Skeletal muscle satellite cell (primary cell): ENCODE data around the gene RERE.
A peak's percentile ranks its signal among the peaks of the same experiment; 100 is the strongest.

ENCODE experiments used
- H3K27me3 ChIP-seq: 2 replicates; pipeline ENCODE4 v1.7.0; 2013; ENCODE audit warnings: low read length; ENCODE audit not compliant: control insufficient read depth, insufficient read depth
- H3K36me3 ChIP-seq: 2 replicates; pipeline ENCODE4 v1.7.0; 2013; ENCODE audit warnings: mild to moderate bottlenecking, control low read depth, low read length; ENCODE audit not compliant: insufficient read depth
- H3K4me1 ChIP-seq: 2 replicates; pipeline ENCODE4 v1.7.0; 2013; ENCODE audit warnings: low read length; ENCODE audit not compliant: control insufficient read depth, insufficient read depth
- H3K4me2 ChIP-seq: 2 replicates; pipeline ENCODE4 v1.7.0; 2013; ENCODE audit warnings: mild to moderate bottlenecking, low read length
- H3K4me3 ChIP-seq: 2 replicates; pipeline ENCODE4 v1.7.0; 2013; ENCODE audit warnings: low read length
- H3K9ac ChIP-seq: 2 replicates; pipeline ENCODE4 v1.7.0; 2013; ENCODE audit warnings: mild to moderate bottlenecking, low read depth, low read length, moderate library complexity
- H3K9me3 ChIP-seq: replicated peaks from 2 replicates; pipeline ENCODE4 v1.7.0; 2013; ENCODE audit warnings: mild to moderate bottlenecking, control low read depth, low read length

Gene RERE

DNA sequence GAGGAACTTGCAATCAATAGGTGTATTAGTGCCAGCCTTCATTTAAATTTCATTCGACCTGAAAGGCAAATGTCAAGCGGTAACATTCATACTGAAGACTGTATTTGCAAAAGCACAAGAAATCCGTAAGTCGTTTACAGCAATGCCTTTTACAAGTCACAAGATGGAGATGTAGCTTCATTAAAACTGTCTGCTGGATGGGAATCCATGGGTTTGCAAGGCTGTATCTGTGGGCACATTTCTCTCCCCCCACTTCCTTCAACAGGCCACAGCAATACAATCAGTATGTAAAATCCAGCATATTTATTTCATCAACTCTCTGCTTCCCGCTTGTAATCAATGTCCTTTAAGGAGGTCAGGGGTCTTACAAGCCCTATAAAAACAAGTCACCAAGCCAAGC, 352.4 kb downstream of the RERE start:
- H3K9me3 ChIP-seq, result no peaks in the 10 kb centered on the region
- H3K4me2 ChIP-seq, result no peak overlapping the region
- no peaks in the 10 kb centered on the region for H3K27me3 ChIP-seq
- no peak overlapping the region for H3K9ac ChIP-seq
- H3K4me1 ChIP-seq, result peaks cover 21% of the 10 kb centered on the region
- no peaks in the 10 kb centered on the region for H3K36me3 ChIP-seq
- no peak overlapping the region for H3K4me3 ChIP-seq

DNA sequence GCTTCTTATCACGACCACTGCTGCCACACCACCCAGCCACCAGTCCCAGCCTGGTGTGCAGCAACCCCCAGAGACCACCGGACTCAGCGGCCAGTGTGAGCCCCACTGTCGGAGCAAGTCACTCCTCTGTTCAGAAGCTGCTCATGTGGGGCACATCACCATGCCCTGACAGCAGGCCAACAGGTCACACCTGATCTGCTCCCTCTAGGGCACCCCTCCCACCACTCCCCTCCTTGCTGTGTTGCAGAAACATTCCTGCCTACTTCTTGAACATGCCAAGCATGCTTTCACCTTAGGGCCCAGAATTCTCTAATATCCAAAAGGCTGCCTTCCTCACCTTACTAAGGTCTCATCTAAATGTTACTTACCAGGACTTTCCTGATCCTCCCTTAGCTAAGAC, 353.1 kb downstream of the RERE start:
- Histone ChIP-seq H3K9ac (no peak overlapping the region), H3K9me3 (no peaks in the 10 kb centered on the region), H3K36me3 (no peaks in the 10 kb centered on the region), H3K4me3 (no peak overlapping the region), H3K4me2 (no peak overlapping the region), H3K4me1 (peaks cover 21% of the 10 kb centered on the region), H3K27me3 (no peaks in the 10 kb centered on the region)

DNA sequence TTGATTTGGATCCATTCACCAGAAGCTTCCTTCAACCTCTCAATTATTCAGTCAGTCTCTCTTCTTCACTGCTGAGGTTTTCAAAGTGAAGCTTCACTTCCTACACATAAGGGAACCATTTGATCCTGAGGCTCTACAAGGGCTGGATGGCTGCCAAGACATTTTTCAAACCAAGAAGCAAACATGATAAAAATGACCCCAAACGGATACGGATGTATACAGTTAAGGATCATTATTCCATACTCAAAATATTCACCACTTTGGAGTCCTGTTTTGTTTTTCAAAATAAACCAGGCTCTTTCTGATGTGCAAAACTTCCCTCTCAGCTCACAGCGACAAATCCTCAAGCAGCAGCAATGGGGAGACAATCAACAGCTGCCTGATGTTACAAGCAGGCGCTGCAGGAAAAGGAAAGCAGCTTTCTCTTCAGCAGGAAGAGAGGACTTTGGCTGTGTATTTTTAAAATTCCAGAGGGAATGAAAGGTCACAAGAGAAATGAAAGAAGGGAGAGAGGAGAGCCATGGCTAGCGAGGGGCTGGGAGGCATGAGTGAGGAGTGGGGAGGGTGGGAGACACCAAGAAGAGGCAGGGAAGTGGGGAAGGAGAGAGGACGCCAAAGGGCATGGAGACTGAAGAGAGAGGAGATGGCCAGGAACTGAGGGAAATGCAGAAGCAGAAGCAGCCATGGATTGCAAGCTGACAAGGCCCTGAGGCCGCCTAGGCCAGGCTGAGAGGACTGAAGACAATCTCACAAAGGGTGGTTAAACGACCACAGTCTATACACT, 354.1 kb downstream of the RERE start:
- H3K9me3 ChIP-seq, result no peaks in the 10 kb centered on the region
- H3K4me3 ChIP-seq, result peak overlapping the region; percentile 10
- H3K9ac ChIP-seq, result peak overlapping the region; percentile 58
- H3K4me1 ChIP-seq, result peaks cover 21% of the 10 kb centered on the region
- peak overlapping the region; percentile 68 for H3K4me2 ChIP-seq
- H3K36me3 ChIP-seq, result no peaks in the 10 kb centered on the region
- no peaks in the 10 kb centered on the region for H3K27me3 ChIP-seq

DNA sequence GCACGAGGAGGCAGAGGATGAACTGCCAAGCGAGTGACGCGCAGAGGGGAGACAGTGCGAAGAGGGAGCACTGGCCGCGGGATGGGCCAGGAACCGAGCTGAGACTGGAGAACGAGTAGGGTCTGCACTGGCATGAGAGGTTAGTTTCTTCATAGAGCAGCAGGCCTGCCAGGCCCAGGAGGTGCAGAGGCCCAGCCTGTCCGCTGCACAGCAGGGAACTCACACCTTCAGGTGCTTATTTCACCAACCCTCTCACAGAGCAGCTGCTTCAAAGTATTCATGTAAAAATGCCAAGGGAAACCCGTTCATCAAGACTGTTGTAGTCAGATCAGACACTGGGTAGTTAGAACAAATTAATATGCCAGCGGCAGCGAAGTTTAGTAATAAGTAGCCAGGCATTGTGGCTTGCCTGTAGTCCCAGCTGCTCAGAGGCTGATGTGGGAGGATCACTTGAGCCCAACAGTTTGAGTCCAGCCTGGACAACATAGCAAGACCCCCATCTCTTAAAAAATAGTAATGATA, 355.0 kb downstream of the RERE start:
- Histone ChIP-seq H3K9ac (no peak overlapping the region), H3K4me1 (peaks cover 21% of the 10 kb centered on the region), H3K4me3 (no peak overlapping the region), H3K4me2 (no peak overlapping the region), H3K36me3 (no peaks in the 10 kb centered on the region), H3K27me3 (no peaks in the 10 kb centered on the region), H3K9me3 (no peaks in the 10 kb centered on the region)

DNA sequence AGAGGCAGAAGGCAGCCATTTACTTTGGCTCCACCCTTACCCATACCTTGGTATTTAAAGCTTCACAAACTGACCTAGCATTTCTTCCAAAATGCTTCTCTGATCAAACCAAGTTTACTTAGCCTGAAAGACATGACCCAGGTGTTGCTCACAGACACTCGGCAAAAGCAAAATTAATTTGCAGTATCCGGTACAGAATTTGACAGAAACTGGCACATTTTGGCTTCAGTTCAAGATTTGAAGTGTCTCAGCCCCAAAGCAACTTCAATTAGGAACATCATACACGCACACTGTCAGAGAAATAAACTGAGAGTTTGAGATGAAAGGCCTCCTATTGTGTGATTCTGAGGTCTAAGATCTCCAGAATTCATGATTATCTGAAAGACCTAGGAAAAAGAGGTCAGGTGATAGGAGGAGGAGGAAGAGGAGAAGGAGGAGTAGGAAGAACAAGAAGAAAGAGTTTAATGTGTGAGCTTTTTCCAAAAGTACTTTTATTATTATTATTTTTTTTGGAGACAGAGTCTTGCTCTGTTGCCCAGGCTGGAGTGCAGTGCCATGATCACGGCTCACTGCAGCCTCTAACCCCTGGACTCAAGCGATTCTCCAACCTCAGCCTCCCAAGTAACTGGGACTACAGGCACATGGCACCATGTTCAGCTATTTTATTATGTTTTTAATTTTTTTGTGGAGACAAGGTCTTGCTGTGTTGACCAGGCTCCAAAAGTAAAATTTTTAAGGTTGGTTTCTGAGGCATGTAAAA, 355.9 kb downstream of the RERE start:
- Histone ChIP-seq H3K4me2 (no peak overlapping the region), H3K36me3 (no peaks in the 10 kb centered on the region), H3K27me3 (no peaks in the 10 kb centered on the region), H3K9ac (no peak overlapping the region), H3K4me1 (peaks cover 29% of the 10 kb centered on the region), H3K9me3 (no peaks in the 10 kb centered on the region), H3K4me3 (no peak overlapping the region)

DNA sequence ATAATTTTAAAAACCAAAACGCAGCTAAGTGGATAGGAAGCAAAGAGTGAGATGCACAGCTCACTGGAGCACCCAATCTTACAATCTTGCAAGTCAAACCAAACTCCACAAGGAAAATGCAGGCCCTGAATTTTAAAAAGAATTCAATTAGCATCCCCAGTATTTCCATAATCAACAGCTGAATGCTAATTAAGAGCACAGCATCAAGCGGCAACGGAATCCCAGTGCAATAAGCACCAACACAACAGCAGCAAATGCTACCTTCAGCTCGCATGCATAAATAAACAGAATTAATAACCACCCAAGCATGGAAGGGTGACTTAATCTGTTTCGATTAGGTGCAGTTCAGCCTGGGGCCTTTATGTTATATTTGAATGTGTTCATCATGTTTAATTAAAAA, 356.7 kb downstream of the RERE start:
- Histone ChIP-seq H3K4me3 (no peak overlapping the region), H3K9ac (no peak overlapping the region), H3K4me1 (peaks cover 30% of the 10 kb centered on the region), H3K4me2 (no peak overlapping the region), H3K36me3 (no peaks in the 10 kb centered on the region), H3K27me3 (no peaks in the 10 kb centered on the region), H3K9me3 (no peaks in the 10 kb centered on the region)

DNA sequence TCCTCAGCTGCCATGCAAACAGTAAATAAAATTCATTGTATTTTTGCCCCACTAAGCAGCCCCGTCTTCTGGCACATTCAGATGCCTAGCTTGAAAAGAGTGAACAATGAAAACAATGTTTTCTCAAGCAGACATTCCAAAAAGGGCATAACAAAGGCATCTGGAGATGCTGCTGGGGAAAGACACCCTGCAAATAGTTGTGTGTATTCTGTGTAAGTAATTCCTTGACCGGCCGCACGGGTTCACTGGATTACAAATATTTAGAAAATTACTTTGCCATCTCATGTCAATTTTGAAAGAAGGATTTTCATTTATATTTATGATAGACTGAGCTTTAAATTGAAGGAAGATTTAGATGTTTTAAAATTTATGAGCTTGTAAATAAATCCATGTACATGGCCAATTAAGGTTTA, 357.3 kb downstream of the RERE start:
- Histone ChIP-seq H3K9ac (no peak overlapping the region), H3K9me3 (no peaks in the 10 kb centered on the region), H3K36me3 (no peaks in the 10 kb centered on the region), H3K4me3 (no peak overlapping the region), H3K27me3 (no peaks in the 10 kb centered on the region), H3K4me1 (peaks cover 36% of the 10 kb centered on the region), H3K4me2 (no peak overlapping the region)

DNA sequence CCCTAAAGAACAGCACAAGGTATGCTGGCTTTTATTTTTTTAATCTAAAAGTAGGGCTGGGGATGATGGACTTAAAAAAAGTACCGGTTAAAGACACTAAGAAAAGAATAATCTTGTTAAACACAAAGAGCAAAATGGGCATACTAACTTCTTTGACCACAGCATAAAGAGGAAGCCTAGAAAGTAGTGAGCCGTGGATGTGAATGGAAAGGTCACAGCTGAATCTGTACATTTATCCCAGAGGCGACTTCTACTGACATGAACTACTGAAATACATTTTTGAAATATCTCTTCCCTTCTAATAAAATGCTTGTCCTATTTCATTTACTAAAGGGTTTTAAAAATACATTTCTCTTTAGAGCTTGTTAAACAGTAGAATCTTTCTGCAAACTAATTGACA, 358.8 kb downstream of the RERE start:
- no peak overlapping the region for H3K9ac ChIP-seq
- peaks cover 30% of the 10 kb centered on the region for H3K4me1 ChIP-seq
- no peak overlapping the region for H3K4me3 ChIP-seq
- H3K4me2 ChIP-seq, result no peak overlapping the region
- no peaks in the 10 kb centered on the region for H3K27me3 ChIP-seq
- no peaks in the 10 kb centered on the region for H3K9me3 ChIP-seq
- H3K36me3 ChIP-seq, result no peaks in the 10 kb centered on the region

DNA sequence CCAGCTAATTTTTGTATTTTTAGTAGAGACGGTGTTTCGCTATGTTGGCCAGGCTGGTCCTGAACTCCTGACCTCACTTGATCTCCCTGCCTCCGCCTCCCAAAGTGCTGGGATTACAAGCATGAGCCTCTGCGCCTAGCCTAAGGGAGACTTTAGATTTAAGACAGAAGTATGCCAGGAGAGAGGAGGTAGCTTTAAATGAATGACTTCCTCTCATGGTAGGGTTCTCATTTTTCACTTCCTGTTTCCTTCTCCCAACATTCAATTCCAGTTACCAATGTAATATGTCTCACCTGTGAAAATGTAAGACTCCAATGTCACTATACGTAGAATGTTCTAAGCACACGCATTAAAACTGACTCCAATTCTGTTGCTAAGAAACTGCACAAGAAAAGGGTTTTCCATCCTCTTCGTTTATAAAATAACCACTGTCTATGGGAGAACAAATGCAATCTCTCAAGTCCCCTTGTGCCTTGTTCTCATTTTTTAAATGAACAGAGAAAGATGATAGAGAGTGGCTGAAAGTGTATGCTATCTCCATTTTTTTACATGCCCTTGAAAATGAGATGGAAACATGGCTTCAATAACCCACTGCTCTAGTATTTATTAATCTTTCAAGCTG, 359.6 kb downstream of the RERE start:
- peaks cover 23% of the 10 kb centered on the region for H3K4me1 ChIP-seq
- H3K9ac ChIP-seq, result no peak overlapping the region
- H3K4me2 ChIP-seq, result no peak overlapping the region
- H3K9me3 ChIP-seq, result no peaks in the 10 kb centered on the region
- no peaks in the 10 kb centered on the region for H3K36me3 ChIP-seq
- H3K4me3 ChIP-seq, result no peak overlapping the region
- no peaks in the 10 kb centered on the region for H3K27me3 ChIP-seq

DNA sequence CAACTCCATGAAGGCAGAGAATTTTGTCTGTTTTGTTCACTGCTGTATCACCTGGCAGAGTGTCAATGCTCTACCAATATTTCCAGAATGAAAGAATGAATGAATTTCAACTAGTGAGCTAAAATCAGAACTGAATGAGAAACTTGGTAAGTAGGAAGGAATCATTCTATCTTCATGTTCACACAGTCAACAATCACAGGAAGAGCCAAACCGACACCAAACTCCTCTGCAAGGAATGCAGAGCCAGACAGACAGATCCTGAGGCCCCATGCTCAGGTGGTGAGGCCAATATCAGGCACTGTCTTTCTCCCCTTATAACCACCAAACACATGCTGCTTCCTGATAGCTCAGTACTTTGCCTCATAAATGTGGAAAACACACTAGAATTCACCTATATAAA, 360.4 kb downstream of the RERE start:
- Histone ChIP-seq H3K36me3 (no peaks in the 10 kb centered on the region), H3K9ac (peak overlapping the region; percentile 36), H3K4me3 (no peak overlapping the region)

DNA sequence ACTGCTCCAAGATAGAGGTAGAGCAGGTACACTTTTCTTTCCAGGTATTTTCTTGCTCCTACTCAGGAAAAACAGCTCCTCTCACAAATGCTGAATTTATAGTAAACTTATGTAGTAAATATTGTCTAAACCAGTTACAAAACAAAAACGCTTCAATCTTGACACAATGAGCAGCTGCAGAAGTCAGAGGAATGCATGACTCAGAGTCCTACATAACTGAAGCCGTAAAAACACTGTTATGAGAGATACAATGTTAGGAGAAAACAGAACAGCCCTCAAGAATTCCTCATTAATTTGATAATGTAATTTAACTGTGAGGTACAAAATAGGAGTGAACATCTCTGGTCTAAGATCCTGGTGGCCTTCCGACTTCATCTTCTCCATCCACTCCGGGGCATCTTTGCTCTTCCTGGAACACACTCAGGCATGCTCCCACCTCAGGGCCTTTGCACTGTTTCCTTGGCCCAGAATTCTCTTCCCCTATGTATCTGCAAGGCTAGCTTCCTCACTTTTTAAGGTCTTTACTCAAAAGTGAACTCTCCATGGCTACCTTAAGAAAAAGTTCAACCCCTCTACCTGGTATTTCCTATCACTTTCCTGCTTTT, 361.0 kb downstream of the RERE start:
- H3K27me3 ChIP-seq, result no peaks in the 10 kb centered on the region
- no peaks in the 10 kb centered on the region for H3K36me3 ChIP-seq
- H3K9me3 ChIP-seq, result no peaks in the 10 kb centered on the region
- peaks cover 22% of the 10 kb centered on the region for H3K4me1 ChIP-seq
- peak overlapping the region; percentile 72 for H3K9ac ChIP-seq
- H3K4me2 ChIP-seq, result peak overlapping the region; percentile 65
- peak overlapping the region; percentile 48 for H3K4me3 ChIP-seq

More for the DNA sequence above, 360.4 kb downstream of the RERE start:
- Histone ChIP-seq H3K27me3 (no peaks in the 10 kb centered on the region), H3K4me1 (peaks cover 22% of the 10 kb centered on the region), H3K4me2 (no peak overlapping the region), H3K9me3 (no peaks in the 10 kb centered on the region)
